GM19468 (cell line): Measurements from ENCODE around the gene KPNA5.
A peak's percentile ranks its signal among the peaks of the same experiment; 100 is the strongest.
"Not testable (repeated sequence)": the region's sequence is repeated elsewhere in the genome, so short reads cannot be mapped to it uniquely, and the experiment has no call there.

Experiments
- ATAC-seq: cut with Tn5 transposase; IDR thresholded peaks from one replicate; pipeline ENCODE4 v1.9.1; 2021; ENCODE audit warnings: mild to moderate bottlenecking, moderate library complexity, moderate number of reproducible peaks; ENCODE audit not compliant: unreplicated experiment; ENCODE audit errors: extremely low read depth

KPNA5 gene

DNA sequence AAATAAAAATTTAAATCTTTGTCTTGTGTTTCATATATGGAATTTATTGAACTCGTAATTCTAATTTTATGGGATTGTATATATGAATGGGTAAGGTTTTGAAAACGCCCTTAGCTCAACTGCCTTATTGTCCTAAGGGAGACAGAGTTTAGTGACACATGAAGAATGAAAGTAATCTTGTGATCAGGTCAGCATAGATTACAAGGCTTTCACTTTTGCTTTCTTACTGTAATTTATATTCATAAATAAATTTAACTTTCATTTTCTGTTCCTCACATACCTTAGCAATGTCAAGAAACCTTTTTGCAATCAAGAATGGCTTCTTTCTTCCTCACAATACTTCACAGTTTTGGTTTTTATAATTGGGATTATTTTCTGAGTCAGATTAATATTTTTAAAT is 14.4 kb downstream of the KPNA5 start:
- peak; percentile 91 for ATAC-seq

DNA sequence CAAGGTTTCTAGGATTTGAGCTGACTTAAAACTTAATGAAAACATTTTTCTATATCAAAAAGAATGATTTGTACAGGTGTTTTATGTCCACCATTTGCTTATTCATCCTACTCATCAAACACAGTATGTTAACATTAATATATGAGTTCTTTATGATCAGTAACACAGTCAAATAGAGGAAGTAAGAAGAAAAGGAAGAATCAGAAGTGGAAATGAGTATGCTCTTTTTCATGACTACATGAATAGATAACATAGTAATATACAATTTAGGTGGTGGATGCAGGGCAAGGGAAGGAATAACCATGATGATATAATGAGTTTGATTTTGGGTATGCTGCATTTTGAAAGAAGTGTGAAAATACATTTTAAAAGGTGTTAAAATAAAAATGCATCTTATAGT is 16.5 kb downstream of the KPNA5 start:
- no peak for ATAC-seq

GRCh38 chr6:116703888-116704287 is 22.9 kb downstream of the KPNA5 start:
- not testable (repeated sequence) for ATAC-seq

DNA sequence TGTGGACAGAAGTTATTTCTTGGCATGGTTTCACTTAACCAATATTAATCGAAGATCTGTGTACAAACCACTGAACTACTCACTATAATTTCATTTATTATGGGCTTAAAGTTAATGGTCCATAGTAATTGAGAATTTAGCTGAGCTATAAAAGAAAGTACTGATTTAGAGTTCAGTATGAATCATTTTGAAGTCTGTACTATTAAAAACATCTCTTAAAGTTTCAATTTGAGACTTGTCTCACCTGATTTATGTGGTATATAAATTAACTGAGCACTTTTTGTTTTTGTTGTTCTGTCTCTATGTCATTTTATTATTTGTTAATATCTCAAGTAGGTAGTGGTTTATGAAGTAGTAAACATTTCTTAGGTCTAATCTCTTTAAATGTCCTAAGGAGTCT is 24.9 kb downstream of the KPNA5 start:
- ATAC-seq: no peak

DNA sequence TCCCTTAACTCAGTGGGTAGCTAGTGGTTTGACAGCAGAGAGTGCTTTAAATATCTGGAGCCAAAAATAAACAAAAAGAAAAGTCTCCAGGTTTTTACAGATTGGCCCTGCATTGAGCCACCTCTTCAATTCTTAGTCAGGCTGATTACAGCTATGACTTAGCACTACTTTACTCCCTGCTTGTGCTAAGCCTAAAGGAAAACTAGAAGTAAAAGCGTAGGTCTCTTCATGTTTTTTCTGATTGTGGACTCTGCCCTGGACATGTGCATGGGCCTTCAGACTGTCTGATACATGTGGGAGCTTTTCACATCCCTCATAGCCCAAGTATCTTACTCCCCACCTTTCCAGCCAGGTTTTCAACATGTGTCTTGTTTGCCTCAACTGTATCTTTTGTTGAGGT is 33.3 kb downstream of the KPNA5 start:
- ATAC-seq: no peak

- no peak for ATAC-seq
These were observed 33.8 kb downstream of the KPNA5 start for GRCh38 chr6:116714761-116715160.

GRCh38 chr6:116726947-116727346 is 45.9 kb downstream of the KPNA5 start:
- no peak for ATAC-seq

GRCh38 chr6:116730513-116730912 is 49.5 kb downstream of the KPNA5 start:
- no peak for ATAC-seq

DNA sequence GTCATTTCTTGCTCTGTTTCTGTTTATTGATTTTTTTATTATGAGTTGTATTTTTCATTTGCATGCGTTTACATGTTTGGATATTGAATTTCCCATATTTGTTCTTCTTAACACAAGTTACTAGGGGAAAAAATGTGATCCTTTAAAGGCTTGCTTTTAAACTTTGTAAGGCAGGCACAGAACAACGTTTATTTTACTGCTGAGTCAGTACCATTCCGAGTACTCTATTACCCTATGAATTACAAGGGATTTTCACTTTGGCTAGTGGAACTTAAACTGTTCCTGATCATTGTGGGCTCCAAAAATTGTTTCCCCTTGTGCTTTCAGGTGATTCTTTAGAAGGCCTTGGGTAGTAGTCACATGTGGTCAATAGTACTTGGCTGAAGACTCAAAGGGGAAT is 56.0 kb downstream of the KPNA5 start:
- ATAC-seq: no peak

DNA sequence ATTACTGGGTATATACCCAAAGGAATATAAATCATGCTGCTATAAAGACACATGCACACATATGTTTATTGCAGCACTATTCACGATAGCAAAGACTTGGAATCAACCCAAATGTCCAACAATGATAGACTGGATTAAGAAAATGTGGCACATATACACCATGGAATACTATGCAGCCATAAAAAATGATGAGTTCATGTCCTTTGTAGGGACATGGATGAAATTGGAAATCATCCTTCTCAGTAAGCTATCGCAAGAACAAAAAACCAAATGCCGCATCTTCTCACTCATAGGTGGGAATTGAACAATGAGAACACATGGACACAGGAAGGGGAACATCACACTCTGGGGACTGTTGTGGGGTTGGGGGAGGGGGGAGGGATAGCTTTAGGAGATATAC is 59.5 kb downstream of the KPNA5 start:
- not testable (repeated sequence) for ATAC-seq

DNA sequence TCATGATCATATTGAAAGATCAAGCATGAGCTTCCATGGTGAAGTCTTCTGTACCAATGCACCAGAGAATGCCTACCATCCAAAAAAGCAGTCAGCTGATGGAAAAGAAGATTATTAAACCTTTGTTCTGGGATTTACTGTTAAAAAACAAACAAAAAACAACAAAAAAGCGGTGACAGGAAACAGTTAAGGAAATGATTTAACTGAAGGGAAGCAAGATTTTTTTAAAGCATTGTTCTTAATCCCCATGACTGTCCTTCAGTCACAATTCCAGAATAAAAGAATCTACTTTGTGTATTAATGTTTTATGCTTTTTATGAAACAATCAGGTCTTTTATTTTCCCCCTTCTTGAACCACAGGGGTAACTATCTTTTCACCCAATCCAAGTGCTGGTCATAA is 60.6 kb downstream of the KPNA5 start:
- ATAC-seq: no peak

GRCh38 chr6:116745176-116745575 is 64.2 kb downstream of the KPNA5 start:
- no peak for ATAC-seq

- ATAC-seq: no peak
These were observed 80.8 kb downstream of the KPNA5 start for GRCh38 chr6:116761779-116762178.

DNA sequence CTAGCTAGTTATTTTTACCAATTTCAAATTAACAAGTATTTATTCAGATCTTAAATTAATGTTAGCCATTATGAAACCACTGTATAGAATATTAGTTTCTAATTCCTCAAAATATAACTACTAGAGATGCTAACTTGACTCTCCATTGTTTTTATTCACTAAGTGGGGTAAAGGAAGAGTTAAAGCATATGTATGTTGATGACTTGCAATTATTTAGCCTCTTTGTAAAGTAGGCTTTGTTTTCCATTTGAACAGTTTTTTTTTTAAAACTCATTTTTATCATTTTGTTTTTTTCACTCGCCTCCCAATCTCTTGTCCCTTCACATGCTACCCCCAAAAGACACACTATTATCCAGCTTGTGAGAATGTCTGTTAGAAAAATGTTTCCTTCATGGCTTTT is 81.2 kb downstream of the KPNA5 start:
- no peak for ATAC-seq

GRCh38 chr6:116763048-116763447 is 82.0 kb downstream of the KPNA5 start:
- no peak for ATAC-seq

GRCh38 chr6:116763906-116764628 is 83.1 kb downstream of the KPNA5 start:
- ATAC-seq: no peak

DNA sequence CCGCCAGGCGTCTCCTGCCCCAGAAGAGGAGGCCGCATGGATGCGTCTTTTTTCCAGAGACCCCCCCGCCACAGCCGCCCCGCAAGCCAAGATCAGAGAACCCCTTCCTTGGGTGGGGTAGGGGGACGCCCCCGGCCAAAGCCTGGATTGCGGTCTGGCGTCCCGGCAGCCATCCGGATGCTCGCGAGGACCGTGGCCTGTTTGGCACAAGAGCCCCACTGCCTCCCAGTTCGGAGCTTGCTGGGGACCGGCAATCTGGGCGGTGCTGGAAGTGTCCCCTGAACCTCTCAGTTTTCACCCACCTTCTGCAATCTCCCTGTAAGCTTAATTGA is 83.6 kb downstream of the KPNA5 start:
- ATAC-seq: no peak

DNA sequence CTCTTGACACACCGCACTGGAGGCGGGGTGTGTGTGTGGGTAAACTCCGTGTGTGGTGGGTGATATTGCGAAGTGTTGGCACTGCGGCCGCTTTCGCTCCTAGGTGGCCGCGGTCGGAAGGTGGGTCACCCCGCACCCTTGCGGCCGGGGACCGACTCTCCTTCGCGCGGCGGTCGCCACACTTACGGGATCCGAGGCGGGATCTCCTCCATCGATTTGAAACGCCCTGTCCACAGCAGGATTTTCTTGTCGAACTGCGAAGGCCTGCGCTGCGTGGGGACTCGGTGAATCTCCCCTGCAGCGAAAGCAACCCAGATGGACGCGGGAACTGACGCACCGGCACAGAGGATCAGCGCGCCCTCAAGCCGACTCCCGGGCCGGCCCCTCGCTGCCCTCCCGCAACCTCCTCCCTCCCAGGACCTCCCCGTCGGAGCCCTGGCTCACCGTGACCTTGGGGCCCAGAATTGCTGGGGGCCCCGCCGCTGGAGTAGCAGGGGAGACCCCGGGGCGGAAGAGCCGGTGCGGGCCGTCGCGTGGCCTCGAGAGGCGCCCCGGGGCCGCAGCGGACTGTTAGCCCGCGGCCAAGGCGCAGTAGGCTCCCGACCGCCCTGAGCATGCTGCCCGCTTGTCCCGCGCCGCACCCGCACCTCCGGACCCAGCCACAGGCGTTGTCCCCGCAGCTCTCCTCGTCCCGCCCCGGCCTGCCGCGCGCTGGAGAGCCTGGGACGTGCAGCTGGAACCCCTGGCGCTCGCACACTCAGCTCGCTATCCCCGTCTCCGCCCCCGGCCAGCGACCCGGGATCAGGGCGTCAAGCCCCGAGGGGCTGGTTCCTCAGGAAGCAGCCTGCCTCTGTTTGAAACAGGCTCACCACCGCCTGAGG is 84.2 kb downstream of the KPNA5 start, which contains the start of gene FAM162B:
Gene FAM162B (minus strand): TSS at position 759 of the 881 bp plus-strand sequence. CDS start 143 bp downstream, at position 616.
- ATAC-seq: no peak

GRCh38 chr6:116766506-116767176 is 85.6 kb downstream of the KPNA5 start:
- no peak for ATAC-seq

- ATAC-seq: no peak
These were observed 86.7 kb downstream of the KPNA5 start for GRCh38 chr6:116767715-116768114.

DNA sequence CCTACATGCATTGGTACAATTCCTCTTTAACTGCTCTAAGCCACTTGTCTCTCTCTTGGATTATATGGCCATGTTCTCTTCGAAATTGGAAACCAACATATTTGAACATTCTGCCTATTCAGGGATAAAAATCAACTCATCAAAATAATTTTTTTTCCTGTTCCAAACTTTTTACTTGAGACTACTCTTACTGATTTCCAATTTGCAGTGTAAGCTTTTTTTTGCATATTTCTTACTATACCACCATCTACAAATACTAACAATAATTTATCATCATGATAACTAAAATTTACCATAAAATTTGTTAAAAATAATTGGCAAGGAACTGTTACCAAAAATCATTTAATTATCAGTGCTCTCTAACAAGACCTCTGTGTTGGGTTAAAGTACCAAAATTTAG is 91.4 kb downstream of the KPNA5 start:
- ATAC-seq: no peak
